HG03575 (cell line): ENCODE data around the gene REEP6.
"Not testable (repeated sequence)": the region's sequence is repeated elsewhere in the genome, so short reads cannot be mapped to it uniquely, and the experiment has no call there.

Experiments
- ATAC-seq: cut with Tn5 transposase; IDR thresholded peaks from one replicate; pipeline ENCODE4 v1.9.1; 2021; ENCODE audit not compliant: unreplicated experiment, insufficient number of reproducible peaks, low FRiP score; ENCODE audit errors: extremely low read depth

The REEP6 gene

GRCh38 chr19:1470305-1471009 is 20.5 kb upstream of the REEP6 start:
- no peak for ATAC-seq

- ATAC-seq: no peak
Observed at GRCh38 chr19:1471010-1471514, 19.9 kb upstream of the REEP6 start.

- ATAC-seq: no peak
Observed at GRCh38 chr19:1471515-1472160, 19.3 kb upstream of the REEP6 start.

GRCh38 chr19:1472231-1473084 is 18.5 kb upstream of the REEP6 start:
- no peak for ATAC-seq

- no peak for ATAC-seq
Observed at GRCh38 chr19:1473085-1473851, 17.7 kb upstream of the REEP6 start.

- no peak for ATAC-seq
Observed at GRCh38 chr19:1474011-1474764, 16.8 kb upstream of the REEP6 start.

- ATAC-seq: no peak
Observed at GRCh38 chr19:1474765-1475351, 16.1 kb upstream of the REEP6 start.

- no peak for ATAC-seq
Observed at GRCh38 chr19:1475751-1476437, 15.1 kb upstream of the REEP6 start.

GRCh38 chr19:1477056-1477455 is 13.9 kb upstream of the REEP6 start:
- ATAC-seq: not testable (repeated sequence)

GRCh38 chr19:1478934-1479707 is 11.9 kb upstream of the REEP6 start, which contains the start of gene C19orf25:
TSS of gene C19orf25 (minus strand) at chr19:1479215. CDS start at chr19:1478903, 312 bp downstream.
- no peak for ATAC-seq

- no peak for ATAC-seq
Observed at GRCh38 chr19:1481224-1481892, 9.6 kb upstream of the REEP6 start.

GRCh38 chr19:1481893-1482360 is 9.1 kb upstream of the REEP6 start:
- ATAC-seq: no peak

- ATAC-seq: no peak
Observed at GRCh38 chr19:1482361-1483130, 8.4 kb upstream of the REEP6 start.

- no peak for ATAC-seq
Observed at GRCh38 chr19:1483131-1483978, 7.6 kb upstream of the REEP6 start.
